A549 (cell line): ENCODE results near the gene CDH19. TPM values are rescaled to one million over a fixed set of nuclear protein-coding genes. Genes with fewer than 3 reads are reported as not detected.
A peak's percentile ranks its signal among the peaks of the same experiment; 100 is the strongest.

Experiments used
- ATAC-seq, 2 experiments: fragments of 200-7000 bp in 1 of 2; fragments of >200 bp in 1 of 2; cut with Nextera tagmentation in 1 of 2; cut with Tn5 transposase in 1 of 2; 3 replicates each; pipeline versions ENCODE4 v1.8.0 to v1.9.1; 2018 to 2020; ENCODE audit warnings: mild to moderate bottlenecking in 1 of 2, moderate library complexity in 1 of 2
- CTCF ChIA-PET: fragments of 300-600 bp; sonication (Branson Sonifier 250); formaldehyde crosslinking; extraction: SDS; loops from one replicate; lab custom pipeline; 2021; ENCODE audit warnings: antibody characterized with exemption, inconsistent platforms; lab: Yijun Ruan, JAX
- POLR2A ChIA-PET: fragments of 350-600 bp; formaldehyde crosslinking; extraction: SDS; loops from one replicate; lab custom pipeline; 2021; ENCODE audit warnings: antibody characterized with exemption, inconsistent platforms; lab: Yijun Ruan, JAX
- DNase-seq, 2 experiments: peaks; one replicate each; pipeline versions ENCODE4 v3.0.0 to v3.0.0-alpha.2; 2011 to 2016; ENCODE audit warnings: low read depth in 1 of 2, low spot score in 1 of 2
- FAIRE-seq: peaks from 2 replicates; lab custom pipeline; 2011; peaks lifted over from hg19 to GRCh38; lab: Jason Lieb, UNC
- H3K27ac ChIP-seq, 2 experiments: fragments of >200 bp; sonication (Bioruptor Twin); formaldehyde crosslinking; 3 replicates each; pipeline ENCODE4 v1.5.1; 2016 to 2017
- H3K4me1 ChIP-seq: fragments of >200 bp; sonication (Bioruptor Twin); formaldehyde crosslinking; 3 replicates; pipeline ENCODE4 v1.6.1; 2016
- H3K4me2 ChIP-seq: fragments of >200 bp; sonication (Bioruptor Twin); formaldehyde crosslinking; 3 replicates; pipeline ENCODE4 v1.6.1; 2016
- H3K4me3 ChIP-seq: fragments of >200 bp; sonication (Bioruptor Twin); formaldehyde crosslinking; 3 replicates; pipeline ENCODE4 v1.5.1; 2016
- H3K9me3 ChIP-seq: fragments of >200 bp; sonication (Bioruptor Twin); formaldehyde crosslinking; 3 replicates; pipeline ENCODE4 v1.6.1; 2016
- E2F6 ChIP-seq: IDR thresholded peaks from 2 replicates; pipeline ENCODE4 v1.6.1; 2012; ENCODE audit warnings: low read depth, borderline replicate concordance
- EHMT2 ChIP-seq: fragments of 200-600 bp; sonication (generic); IDR thresholded peaks from 2 replicates; pipeline ENCODE4 v1.6.1; 2016; ENCODE audit warnings: antibody characterized with exemption, low read depth, mild to moderate bottlenecking, moderate library complexity
- FOSB ChIP-seq: fragments of 250-450 bp; sonication (Bioruptor Pico); IDR thresholded peaks from 2 replicates; pipeline ENCODE4 v1.5.0; 2020; ENCODE audit warnings: mild to moderate bottlenecking, moderate library complexity
- HMGXB4 ChIP-seq: fragments of 250-450 bp; sonication (Bioruptor Pico); IDR thresholded peaks from 2 replicates; pipeline ENCODE4 v1.5.0; 2021; ENCODE audit warnings: mild to moderate bottlenecking, moderate library complexity, borderline replicate concordance
- HOXB5 ChIP-seq: fragments of 250-450 bp; sonication (Bioruptor Pico); IDR thresholded peaks from 2 replicates; pipeline ENCODE4 v1.5.0; 2020; ENCODE audit warnings: mild to moderate bottlenecking, moderate library complexity
- KDM1A ChIP-seq: fragments of 200-600 bp; sonication (generic); IDR thresholded peaks from 2 replicates; pipeline ENCODE4 v1.6.1; 2016; ENCODE audit warnings: low read depth, mild to moderate bottlenecking
- MAX ChIP-seq: IDR thresholded peaks from 2 replicates; pipeline ENCODE4 v1.6.1; 2012
- RAD21 ChIP-seq, 2 experiments: fragments of >200 bp in 1 of 2; sonication (Bioruptor Twin) in 1 of 2; formaldehyde crosslinking in 1 of 2; IDR thresholded peaks in 1 of 2; conservative IDR thresholded peaks in 1 of 2; 2 replicates in 1 of 2; 3 replicates in 1 of 2; pipeline ENCODE4 v1.6.1; 2012 to 2018; ENCODE audit warnings: inconsistent platforms in 1 of 2
- RCOR1 ChIP-seq: fragments of 150-350 bp; IDR thresholded peaks from 2 replicates; pipeline ENCODE4 v1.6.1; 2014; ENCODE audit warnings: antibody characterized with exemption, low read length, low read depth
- RFX5 ChIP-seq: fragments of 450-650 bp; IDR thresholded peaks from 2 replicates; pipeline ENCODE4 v1.7.1; 2014; ENCODE audit warnings: antibody characterized with exemption, mild to moderate bottlenecking, moderate library complexity
- TFCP2L1 ChIP-seq: fragments of 250-450 bp; sonication (Bioruptor Pico); IDR thresholded peaks from 2 replicates; pipeline ENCODE4 v1.5.0; 2021; ENCODE audit warnings: mild to moderate bottlenecking
- WGBS: methylation state at CpG from one replicate; pipeline ENCODE4 v1.1.6; 2017; ENCODE audit errors: missing lambda C conversion rate; 5-methylcytosine and 5-hydroxymethylcytosine counted together
- polyA plus RNA-seq, 4 experiments: library from polyadenylated mRNA; depleted of rRNA in 3 of 4; stranded (reverse); fragments of >200 nt; fragmentation: RNase III in 1 of 4; extraction: RNeasy Plus Mini Kit Qiagen cat#74134 plus additional on column Dnase treatment in 1 of 4; gene quantifications; 2 replicates in 3 of 4; 3 replicates in 1 of 4; pipeline ENCODE4 v1.2.3, GENCODE V29; 2011 to 2017
- TF ChIP-seq, protein P1 (sequence below): fragments of >200 bp; sonication (Bioruptor Twin); formaldehyde crosslinking; IDR thresholded peaks from 3 replicates; pipeline ENCODE4 v1.6.1; 2016

The CDH19 gene
- polyA plus RNA-seq, 2 of the 4 experiments (the other 2 are of a cell fraction), result 1.4 to 1.5 TPM

DNA sequence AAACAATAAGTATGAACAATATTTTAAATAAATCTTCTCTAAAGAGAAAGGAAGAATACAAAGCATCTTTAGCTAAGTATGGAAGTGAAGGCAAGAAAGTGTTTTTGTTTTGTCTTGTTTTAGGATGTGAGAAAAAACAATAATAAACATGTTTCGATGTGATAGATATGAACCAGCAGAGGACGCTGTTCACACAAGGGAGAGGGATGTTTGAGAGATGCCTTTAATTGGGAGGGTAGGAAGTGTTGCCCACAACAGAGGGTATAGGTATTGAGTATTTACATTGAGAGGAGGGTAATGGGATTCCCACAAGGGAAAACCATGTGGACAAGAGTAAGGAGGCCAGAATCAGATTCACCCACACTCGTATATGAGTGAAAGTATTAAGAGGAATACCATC is 55.1 kb downstream of the CDH19 start:
- ChIA-PET POLR2A (no interaction called here), CTCF (no interaction called here)
- Histone ChIP-seq H3K4me2 (no peak overlapping the region), H3K4me3 (no peak overlapping the region), H3K4me1 (no peaks in the 10 kb centered on the region), H3K27ac (no peak overlapping the region), H3K9me3 (no peaks in the 10 kb centered on the region)
- 63% methylated on average over 3 of the region's 3 CpGs for WGBS
- DNase-seq (no peak), ATAC-seq (no peak), FAIRE-seq (no peak)
- TF ChIP-seq KDM1A (no peak), FOSB (no peak), EHMT2 (no peak), TFCP2L1 (CRISPR knock-in tag) (no peak), RCOR1 (no peak), E2F6 (no peak)
- TF ChIP-seq, protein P1, sequence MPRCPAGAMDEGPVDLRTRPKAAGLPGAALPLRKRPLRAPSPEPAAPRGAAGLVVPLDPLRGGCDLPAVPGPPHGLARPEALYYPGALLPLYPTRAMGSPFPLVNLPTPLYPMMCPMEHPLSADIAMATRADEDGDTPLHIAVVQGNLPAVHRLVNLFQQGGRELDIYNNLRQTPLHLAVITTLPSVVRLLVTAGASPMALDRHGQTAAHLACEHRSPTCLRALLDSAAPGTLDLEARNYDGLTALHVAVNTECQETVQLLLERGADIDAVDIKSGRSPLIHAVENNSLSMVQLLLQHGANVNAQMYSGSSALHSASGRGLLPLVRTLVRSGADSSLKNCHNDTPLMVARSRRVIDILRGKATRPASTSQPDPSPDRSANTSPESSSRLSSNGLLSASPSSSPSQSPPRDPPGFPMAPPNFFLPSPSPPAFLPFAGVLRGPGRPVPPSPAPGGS, result no peak

GRCh38 chr18:66534110-66534509 is 69.8 kb downstream of the CDH19 start:
- FAIRE-seq, result no peak
- no peak for TF ChIP-seq HOXB5 (CRISPR knock-in tag)
- Histone ChIP-seq H3K4me3 (no peak overlapping the region), H3K4me2 (no peak overlapping the region), H3K9me3 (no peaks in the 10 kb centered on the region), H3K4me1 (no peaks in the 10 kb centered on the region), H3K27ac (no peak overlapping the region)
- ChIA-PET POLR2A (no interaction called here), CTCF (interaction anchor here (1.3 kb wide), 1 partner anchor 38 kb away, joined by 3 read pairs; no protein-coding TSS in a partner anchor)
- DNase-seq, result no peak
- no peak for ATAC-seq
- 75% methylated on average over 4 of the region's 4 CpGs for WGBS

DNA sequence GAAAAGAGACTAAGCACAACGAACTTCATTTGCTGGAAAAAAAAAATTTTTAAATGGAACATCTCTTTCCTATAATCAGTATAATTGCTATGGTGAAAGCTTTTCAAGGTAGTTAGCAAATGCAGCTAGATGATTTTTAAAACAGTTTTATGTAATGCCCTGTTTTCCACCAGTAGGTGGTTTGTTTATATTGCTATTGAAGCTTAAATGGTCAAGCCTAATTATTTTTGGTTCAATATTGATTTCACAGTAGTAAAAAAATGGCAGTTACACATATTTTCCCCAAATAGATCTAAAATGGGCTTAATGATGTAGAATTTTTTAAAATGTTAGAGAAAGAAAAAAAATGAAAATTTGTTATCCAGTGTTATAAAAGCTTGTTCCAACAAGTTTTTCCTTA is 70.2 kb downstream of the CDH19 start:
- 7% methylated on average over 1 of the region's 1 CpG for WGBS
- ATAC-seq, result no peak
- no peak for TF ChIP-seq RFX5
- no peak overlapping the region for H3K4me3 ChIP-seq
- H3K4me2 ChIP-seq, result no peak overlapping the region
- no peak overlapping the region for H3K27ac ChIP-seq
- H3K4me1 ChIP-seq, result no peaks in the 10 kb centered on the region
- CTCF ChIA-PET, result interaction anchor here (1.3 kb wide), 1 partner anchor 38 kb away, joined by 3 read pairs; no protein-coding TSS in a partner anchor
- POLR2A ChIA-PET, result no interaction called here
- no peaks in the 10 kb centered on the region for H3K9me3 ChIP-seq
- FAIRE-seq, result no peak
- DNase-seq, result no peak

GRCh38 chr18:66523219-66523991 is 80.5 kb downstream of the CDH19 start:
- peak; percentile 95 to 97 for ATAC-seq
- FAIRE-seq, result no peak
- TF ChIP-seq HMGXB4 (CRISPR knock-in tag) (no peak), RAD21 (conservative IDR thresholded peaks at IDR 0.05 in 1 of 2, IDR thresholded peaks at IDR 0.05 in 1 of 2) (peak in 1 of 2 experiments; percentile 22; a peak in 1 of 5 replicates), MAX (peak; percentile 14; the same call in 1 of the 2 replicates)
- CTCF ChIA-PET, result interaction anchor here (0.6 kb wide), 1 partner anchor 9 kb away, joined by 3 read pairs; no protein-coding TSS in a partner anchor
- 33% methylated on average over 13 of the region's 18 CpGs for WGBS
- peaks cover 2% of the 10 kb centered on the region; the same call in 1 of the 3 replicates for H3K4me1 ChIP-seq
- H3K4me3 ChIP-seq, result peak overlapping the region; percentile 25; the same call in 2 of the 3 replicates
- H3K27ac ChIP-seq, result peak overlapping the region; percentile 62 to 70
- peak overlapping the region; percentile 75 for H3K4me2 ChIP-seq
- DNase-seq, result peak; percentile 1 to 59
- POLR2A ChIA-PET, result no interaction called here
- no peaks in the 10 kb centered on the region for H3K9me3 ChIP-seq
